ENCODE results near the gene EPC1. TPM values are rescaled to one million over a fixed set of nuclear protein-coding genes. Genes with fewer than 3 reads are reported as not detected.
"Not testable (repeated sequence)": the region's sequence is repeated elsewhere in the genome, so short reads cannot be mapped to it uniquely, and the experiment has no call there.

The EPC1 gene
- total RNA-seq, 6 experiments from 2014 or later = 10.5 to 14.6 (median 12.4) TPM

DNA sequence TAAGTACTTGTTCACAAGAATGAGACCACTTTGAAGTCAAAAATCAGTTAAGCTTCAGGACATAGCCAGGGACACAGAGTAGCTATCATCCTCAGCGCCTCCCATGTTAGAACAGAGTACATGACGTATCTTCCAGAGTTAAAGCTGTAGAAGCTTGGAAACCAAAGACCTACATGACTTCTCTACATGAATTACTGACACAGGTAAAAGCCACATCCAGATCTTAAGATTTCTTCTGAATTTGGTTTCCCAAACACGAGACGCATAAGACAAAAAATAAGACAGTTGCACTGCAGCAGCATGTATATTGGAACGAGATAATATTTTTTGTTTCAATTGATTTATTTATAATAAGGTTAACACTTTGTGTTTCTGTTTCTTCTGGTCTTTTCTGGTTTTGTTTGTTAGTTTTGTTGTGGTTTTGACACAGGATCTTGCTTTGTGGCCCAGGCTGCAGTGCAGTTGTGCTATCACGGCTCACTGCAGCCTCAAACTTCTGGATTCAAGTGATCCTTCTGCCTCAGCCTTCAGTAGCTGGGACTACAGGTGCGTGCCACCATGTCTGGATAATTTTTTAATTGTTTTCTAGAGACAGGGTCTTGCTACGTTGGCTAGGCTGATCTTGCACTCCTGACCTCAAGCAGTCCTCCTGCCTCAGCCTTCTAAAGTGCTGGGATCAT is 10.2 kb upstream of the EPC1 start:
- TF ChIP-seq, protein P1, sequence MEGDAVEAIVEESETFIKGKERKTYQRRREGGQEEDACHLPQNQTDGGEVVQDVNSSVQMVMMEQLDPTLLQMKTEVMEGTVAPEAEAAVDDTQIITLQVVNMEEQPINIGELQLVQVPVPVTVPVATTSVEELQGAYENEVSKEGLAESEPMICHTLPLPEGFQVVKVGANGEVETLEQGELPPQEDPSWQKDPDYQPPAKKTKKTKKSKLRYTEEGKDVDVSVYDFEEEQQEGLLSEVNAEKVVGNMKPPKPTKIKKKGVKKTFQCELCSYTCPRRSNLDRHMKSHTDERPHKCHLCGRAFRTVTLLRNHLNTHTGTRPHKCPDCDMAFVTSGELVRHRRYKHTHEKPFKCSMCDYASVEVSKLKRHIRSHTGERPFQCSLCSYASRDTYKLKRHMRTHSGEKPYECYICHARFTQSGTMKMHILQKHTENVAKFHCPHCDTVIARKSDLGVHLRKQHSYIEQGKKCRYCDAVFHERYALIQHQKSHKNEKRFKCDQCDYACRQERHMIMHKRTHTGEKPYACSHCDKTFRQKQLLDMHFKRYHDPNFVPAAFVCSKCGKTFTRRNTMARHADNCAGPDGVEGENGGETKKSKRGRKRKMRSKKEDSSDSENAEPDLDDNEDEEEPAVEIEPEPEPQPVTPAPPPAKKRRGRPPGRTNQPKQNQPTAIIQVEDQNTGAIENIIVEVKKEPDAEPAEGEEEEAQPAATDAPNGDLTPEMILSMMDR (IDR thresholded peaks at IDR 0.05) = no peak
- no peak for TF ChIP-seq POLR2A (IDR thresholded peaks at IDR 0.05)
- DNase-seq = no peak
- intact Hi-C loops (cut with DNase I) = loop anchor here in 1 of 2 donors (10.0 kb wide), 1 partner anchor 92 kb away; no protein-coding TSS in a partner anchor
- Histone ChIP-seq H3K4me3 (no peak overlapping the region), H3K27me3 (no peaks in the 10 kb centered on the region), H3K9me3 (no peaks in the 10 kb centered on the region), H3K27ac (no peak overlapping the region), H3K36me3 (peaks cover 0 to 3% (median 0%) of the 10 kb centered on the region in 4 donors), H3K4me1 (peaks cover 0 to 11% (median 0%) of the 10 kb centered on the region in 4 donors)
- 83% methylated on average over 8 of the region's 8 CpGs for WGBS (ENCODE audit: insufficient coverage, low coverage, low lambda C conversion rate, missing lambda C conversion rate)
- no peak for ATAC-seq

GRCh38 chr10:32354690-32355089 is 7.7 kb upstream of the EPC1 start:
- WGBS (ENCODE audit: insufficient coverage, low coverage, low lambda C conversion rate, missing lambda C conversion rate) = no CpG with 5 or more reads among the region's 1 CpG
- ATAC-seq, H3K27me3 ChIP-seq, H3K36me3 ChIP-seq, H3K27ac ChIP-seq, H3K4me3 ChIP-seq, H3K9me3 ChIP-seq, DNase-seq: not testable (repeated sequence)
- peaks cover 0 to 11% (median 4%) of the 10 kb centered on the region in 4 donors for H3K4me1 ChIP-seq
- intact Hi-C loops (cut with DNase I) = loop anchor here in 1 of 2 donors (10.0 kb wide), 1 partner anchor 90 kb away; no protein-coding TSS in a partner anchor

DNA sequence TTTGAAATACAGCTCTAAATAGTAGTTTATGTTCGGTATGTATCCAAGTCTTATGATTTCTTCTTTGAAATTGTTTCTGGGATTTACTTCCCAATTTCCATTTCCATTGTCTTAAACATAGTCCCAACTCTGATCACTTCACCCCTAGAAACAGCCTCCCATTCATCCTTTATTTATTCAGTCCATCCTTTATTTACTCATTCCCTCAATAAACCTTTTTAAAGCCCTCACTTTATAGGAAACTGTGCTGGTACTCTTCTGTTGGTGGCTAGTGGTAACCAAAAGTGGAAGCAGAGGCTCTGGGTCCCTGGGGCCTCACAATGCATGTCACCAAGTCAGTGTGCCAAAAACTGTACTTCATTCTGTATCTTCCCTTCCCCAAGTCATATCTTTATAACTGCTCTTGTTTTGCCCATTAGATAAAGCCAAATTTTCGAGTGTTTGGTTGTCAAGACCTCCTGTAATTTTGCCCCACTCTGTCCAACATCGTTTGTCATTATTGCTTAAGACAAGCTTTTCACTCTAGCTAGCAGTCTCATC is 3.9 kb upstream of the EPC1 start:
- DNase-seq (no peak), ATAC-seq (no peak)
- no peaks in the 10 kb centered on the region for H3K36me3 ChIP-seq
- intact Hi-C loops (cut with DNase I) = loop anchor here in 1 of 2 donors (10.0 kb wide), 1 partner anchor 86 kb away; no protein-coding TSS in a partner anchor
- no peaks in the 10 kb centered on the region for H3K9me3 ChIP-seq
- no peaks in the 10 kb centered on the region for H3K27me3 ChIP-seq
- peaks cover 0 to 16% (median 5%) of the 10 kb centered on the region in 4 donors for H3K4me1 ChIP-seq
- H3K4me3 ChIP-seq = no peak overlapping the region
- no peak overlapping the region for H3K27ac ChIP-seq
- TF ChIP-seq POLR2A (IDR thresholded peaks at IDR 0.05) = no peak
- TF ChIP-seq, protein P1 (IDR thresholded peaks at IDR 0.05) = no peak
- WGBS (ENCODE audit: insufficient coverage, low coverage, low lambda C conversion rate, missing lambda C conversion rate) = 85% methylated on average over 3 of the region's 3 CpGs

DNA sequence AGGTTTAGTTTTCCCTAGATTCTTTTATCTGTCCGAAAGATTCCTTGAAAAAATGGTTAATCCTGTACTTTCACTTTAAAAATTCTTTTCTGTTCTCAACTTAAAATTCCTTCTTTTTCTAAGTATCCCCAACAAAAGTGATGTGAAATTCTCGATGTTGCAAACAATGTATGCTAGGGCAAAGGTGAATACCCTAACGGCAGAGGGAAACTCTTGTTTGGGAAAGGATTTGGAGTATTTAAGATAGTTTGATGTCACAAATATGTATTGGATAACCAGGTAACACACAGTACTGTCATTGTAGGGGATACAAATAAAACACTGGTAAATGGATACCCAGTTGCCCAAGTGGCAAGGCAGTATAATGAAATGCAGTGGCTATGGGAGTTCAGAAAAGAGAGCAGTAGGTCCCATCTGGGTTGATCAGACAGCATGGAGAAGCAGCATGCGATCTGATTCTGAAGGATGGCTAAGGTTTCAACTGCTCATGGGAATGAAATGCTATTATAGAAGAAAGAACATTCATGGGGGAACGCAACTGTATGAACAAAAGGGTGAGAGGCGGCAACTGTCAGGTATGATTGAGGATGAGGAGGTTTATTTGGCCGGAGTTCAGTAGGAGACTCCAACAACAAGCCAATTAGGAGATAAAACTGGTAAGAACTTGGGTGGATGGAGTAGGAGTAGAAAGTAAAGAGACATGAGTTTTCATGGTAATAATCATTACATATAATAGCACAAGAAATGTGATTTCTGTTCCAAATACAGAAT is 3.2 kb upstream of the EPC1 start:
- H3K4me3 ChIP-seq = no peak overlapping the region
- 67% methylated on average over 6 of the region's 7 CpGs for WGBS (ENCODE audit: insufficient coverage, low coverage, low lambda C conversion rate, missing lambda C conversion rate)
- H3K4me1 ChIP-seq = peaks cover 0 to 23% (median 6%) of the 10 kb centered on the region in 4 donors
- no peak for ATAC-seq
- no peak for DNase-seq
- no peaks in the 10 kb centered on the region for H3K36me3 ChIP-seq
- H3K27ac ChIP-seq = no peak overlapping the region
- no peaks in the 10 kb centered on the region for H3K27me3 ChIP-seq
- intact Hi-C loops (cut with DNase I) = loop anchor here (5.0 to 10.0 kb wide), 2 partner anchors 85 to 93 kb away; no protein-coding TSS in a partner anchor
- no peaks in the 10 kb centered on the region for H3K9me3 ChIP-seq
- TF ChIP-seq, protein P1 (IDR thresholded peaks at IDR 0.05) = no peak
- no peak for TF ChIP-seq POLR2A (IDR thresholded peaks at IDR 0.05)

Data from right lobe of liver (tissue), 6 donors.